ENCODE data around the gene PLXDC1. TPM values are rescaled to one million over a fixed set of nuclear protein-coding genes. Genes with fewer than 3 reads are reported as not detected.

The PLXDC1 gene
- total and polyA plus RNA-seq, 2 of the 13 experiments (the other 11 are each of a cell fraction or from before 2014, with no cell fraction given), result not detected

GRCh38 chr17:39153599-39154051 is 2.2 kb upstream of the PLXDC1 start (continued):
- TF ChIP-seq ARID4A (CRISPR knock-in tag; IDR thresholded peaks at IDR 0.05; ENCODE audit: borderline replicate concordance) (no peak), HOXA3 (CRISPR knock-in tag; IDR thresholded peaks at IDR 0.05) (peak; percentile 44), HBP1 (CRISPR knock-in tag; IDR thresholded peaks at IDR 0.05; ENCODE audit: low read depth) (no peak), THAP9 (CRISPR knock-in tag; IDR thresholded peaks at IDR 0.05; ENCODE audit: borderline replicate concordance) (no peak; the same call in 1 of the 2 replicates), KLF9 (CRISPR knock-in tag; IDR thresholded peaks at IDR 0.05; ENCODE audit: low read depth) (no peak), ZNF747 (CRISPR knock-in tag; IDR thresholded peaks at IDR 0.05; ENCODE audit: borderline replicate concordance) (no peak), ZNF569 (CRISPR knock-in tag; IDR thresholded peaks at IDR 0.05; ENCODE audit: borderline replicate concordance) (no peak), MIXL1 (CRISPR knock-in tag; IDR thresholded peaks at IDR 0.05) (peak; percentile 75; the same call in 1 of the 2 replicates), PRMT3 (CRISPR knock-in tag; IDR thresholded peaks at IDR 0.05; ENCODE audit: borderline replicate concordance, low read depth) (no peak), ZFX (CRISPR knock-in tag; IDR thresholded peaks at IDR 0.05; ENCODE audit: low read depth) (peak; percentile 49; the same call in 1 of the 2 replicates), TBX3 (IDR thresholded peaks at IDR 0.05; ENCODE audit: borderline replicate concordance) (no peak), SMAD9 (CRISPR knock-in tag; IDR thresholded peaks at IDR 0.05) (0 out of 2 replicates have a peak, but pooled peaks have one; percentile 33), GZF1 (CRISPR knock-in tag; IDR thresholded peaks at IDR 0.05) (no peak), SAP130 (CRISPR knock-in tag; IDR thresholded peaks at IDR 0.05; ENCODE audit: low read depth) (peak; percentile 45), GMEB1 (CRISPR knock-in tag; IDR thresholded peaks at IDR 0.05; ENCODE audit: borderline replicate concordance) (no peak), TFDP1 (CRISPR knock-in tag; IDR thresholded peaks at IDR 0.05; ENCODE audit: borderline replicate concordance) (no peak; the same call in 1 of the 2 replicates), ATF7 (IDR thresholded peaks at IDR 0.05) (no peak), ATF7 (CRISPR knock-in tag; IDR thresholded peaks at IDR 0.05) (no peak), HOXA9 (CRISPR knock-in tag; IDR thresholded peaks at IDR 0.05; ENCODE audit: borderline replicate concordance) (no peak; the same call in 1 of the 2 replicates)
